Liver (tissue), 3 donors: ENCODE measurements around the gene GNAI3.

Source experiments
- ATF3 ChIP-seq: IDR thresholded peaks from 2 replicates; pipeline ENCODE4 v1.6.1; 2016; ENCODE audit warnings: antibody characterized with exemption
- EGR1 ChIP-seq, 2 donors: IDR thresholded peaks; 2 replicates each; pipeline ENCODE4 v1.6.1; 2016 to 2018; ENCODE audit warnings: antibody characterized with exemption in 2 of 2, low read depth in 2 of 2
- FOXA1 ChIP-seq: IDR thresholded peaks from 2 replicates; pipeline ENCODE4 v1.6.1; 2016; ENCODE audit warnings: antibody characterized with exemption
- FOXA2 ChIP-seq: IDR thresholded peaks from 2 replicates; pipeline ENCODE4 v1.6.1; 2016; ENCODE audit warnings: antibody characterized with exemption
- GABPA ChIP-seq, 2 donors: IDR thresholded peaks in 1 of 2; conservative IDR thresholded peaks in 1 of 2; 2 replicates each; pipeline ENCODE4 v1.6.1; 2016; ENCODE audit warnings: antibody characterized with exemption in 2 of 2, mild to moderate bottlenecking in 1 of 2, moderate library complexity in 1 of 2
- RAD21 ChIP-seq, 2 donors: IDR thresholded peaks; 2 replicates each; pipeline ENCODE4 v1.6.1; 2016; ENCODE audit warnings: antibody characterized with exemption in 2 of 2, mild to moderate bottlenecking in 2 of 2
- SP1 ChIP-seq: IDR thresholded peaks from 2 replicates; pipeline ENCODE4 v1.6.1; 2018; ENCODE audit warnings: antibody characterized with exemption, mild to moderate bottlenecking
- TAF1 ChIP-seq: conservative IDR thresholded peaks from 2 replicates; pipeline ENCODE4 v1.6.1; 2016; ENCODE audit warnings: antibody characterized with exemption, mild to moderate bottlenecking
- YY1 ChIP-seq: IDR thresholded peaks from 2 replicates; pipeline ENCODE4 v1.6.1; 2016; ENCODE audit warnings: antibody characterized with exemption, mild to moderate bottlenecking
- TF ChIP-seq, protein P1 (sequence below): fragments of 150-350 bp; IDR thresholded peaks from 2 replicates; pipeline ENCODE4 v1.5.1; 2017; ENCODE audit warnings: improper control_type of control experiment, low read depth, low read length; ENCODE audit not compliant: missing input control
- TF ChIP-seq, protein P2 (sequence below): IDR thresholded peaks from 2 replicates; pipeline ENCODE4 v1.6.1; 2016; ENCODE audit warnings: antibody characterized with exemption
- donor health status: healthy.
- donor health status: healthy.

GRCh38 chr1:109529881-109530456, 18.4 kb upstream of the GNAI3 start:
- TF ChIP-seq, protein P1, sequence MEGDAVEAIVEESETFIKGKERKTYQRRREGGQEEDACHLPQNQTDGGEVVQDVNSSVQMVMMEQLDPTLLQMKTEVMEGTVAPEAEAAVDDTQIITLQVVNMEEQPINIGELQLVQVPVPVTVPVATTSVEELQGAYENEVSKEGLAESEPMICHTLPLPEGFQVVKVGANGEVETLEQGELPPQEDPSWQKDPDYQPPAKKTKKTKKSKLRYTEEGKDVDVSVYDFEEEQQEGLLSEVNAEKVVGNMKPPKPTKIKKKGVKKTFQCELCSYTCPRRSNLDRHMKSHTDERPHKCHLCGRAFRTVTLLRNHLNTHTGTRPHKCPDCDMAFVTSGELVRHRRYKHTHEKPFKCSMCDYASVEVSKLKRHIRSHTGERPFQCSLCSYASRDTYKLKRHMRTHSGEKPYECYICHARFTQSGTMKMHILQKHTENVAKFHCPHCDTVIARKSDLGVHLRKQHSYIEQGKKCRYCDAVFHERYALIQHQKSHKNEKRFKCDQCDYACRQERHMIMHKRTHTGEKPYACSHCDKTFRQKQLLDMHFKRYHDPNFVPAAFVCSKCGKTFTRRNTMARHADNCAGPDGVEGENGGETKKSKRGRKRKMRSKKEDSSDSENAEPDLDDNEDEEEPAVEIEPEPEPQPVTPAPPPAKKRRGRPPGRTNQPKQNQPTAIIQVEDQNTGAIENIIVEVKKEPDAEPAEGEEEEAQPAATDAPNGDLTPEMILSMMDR: no peak
- TF ChIP-seq ATF3: no peak
- no peak for TF ChIP-seq SP1
- TF ChIP-seq FOXA2: no peak
- no peak for TF ChIP-seq YY1
- no peak for TF ChIP-seq EGR1 (IDR thresholded peaks at IDR 0.05; ENCODE audit: low read depth in 2 of 2)
- TF ChIP-seq TAF1: no peak
- no peak for TF ChIP-seq FOXA1
- TF ChIP-seq, protein P2, sequence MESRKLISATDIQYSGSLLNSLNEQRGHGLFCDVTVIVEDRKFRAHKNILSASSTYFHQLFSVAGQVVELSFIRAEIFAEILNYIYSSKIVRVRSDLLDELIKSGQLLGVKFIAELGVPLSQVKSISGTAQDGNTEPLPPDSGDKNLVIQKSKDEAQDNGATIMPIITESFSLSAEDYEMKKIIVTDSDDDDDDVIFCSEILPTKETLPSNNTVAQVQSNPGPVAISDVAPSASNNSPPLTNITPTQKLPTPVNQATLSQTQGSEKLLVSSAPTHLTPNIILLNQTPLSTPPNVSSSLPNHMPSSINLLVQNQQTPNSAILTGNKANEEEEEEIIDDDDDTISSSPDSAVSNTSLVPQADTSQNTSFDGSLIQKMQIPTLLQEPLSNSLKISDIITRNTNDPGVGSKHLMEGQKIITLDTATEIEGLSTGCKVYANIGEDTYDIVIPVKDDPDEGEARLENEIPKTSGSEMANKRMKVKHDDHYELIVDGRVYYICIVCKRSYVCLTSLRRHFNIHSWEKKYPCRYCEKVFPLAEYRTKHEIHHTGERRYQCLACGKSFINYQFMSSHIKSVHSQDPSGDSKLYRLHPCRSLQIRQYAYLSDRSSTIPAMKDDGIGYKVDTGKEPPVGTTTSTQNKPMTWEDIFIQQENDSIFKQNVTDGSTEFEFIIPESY: no peak
- no peak for TF ChIP-seq GABPA (IDR thresholded peaks at IDR 0.05 in 1 of 2, conservative IDR thresholded peaks at IDR 0.05 in 1 of 2)
- no peak for TF ChIP-seq RAD21 (IDR thresholded peaks at IDR 0.05)
